Measurements from ENCODE around the gene PADI2. TPM values are rescaled to one million over a fixed set of nuclear protein-coding genes. Genes with fewer than 3 reads are reported as not detected.

PADI2 gene
- total and polyA plus RNA-seq, 9 of the 15 experiments (the other 6 are each of a cell fraction or from before 2014, with no cell fraction given), result 0.01 to 0.11 (median 0.01) TPM; not detected in 5

DNA sequence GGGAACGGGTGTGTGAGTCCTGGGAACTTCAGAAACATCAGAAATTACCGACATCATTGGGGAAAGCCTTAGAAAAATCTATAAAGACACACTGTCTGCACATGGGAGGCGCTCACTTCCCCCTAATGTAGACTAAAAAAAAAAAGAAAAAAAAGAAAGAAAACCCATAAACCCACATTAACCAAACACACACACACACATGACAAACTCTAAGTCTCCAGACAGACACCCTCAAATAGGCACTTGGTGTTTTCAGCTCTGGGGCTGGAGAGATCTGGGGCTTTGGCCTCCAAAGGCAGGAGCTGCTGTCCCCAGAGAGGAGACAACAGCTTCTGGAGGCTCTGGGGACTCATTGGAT lies 52.2 kb downstream of the PADI2 start:
- Histone ChIP-seq H3K9me3 (replicated peaks; ENCODE audit: control insufficient read depth, insufficient read depth, low read depth, low read length) (no peaks in the 10 kb centered on the region; the same call in 1 of the 2 replicates), H3K9ac (ENCODE audit: insufficient read depth in 1 of 2, low read depth in 2 of 2, low read length in 2 of 2) (no peak overlapping the region), H3K27ac (ENCODE audit: extremely low read depth, low read depth, low read length) (no peak overlapping the region), H3K4me1 (replicated peaks in 1 of 2; ENCODE audit: control insufficient read depth in 2 of 2, insufficient read depth in 2 of 2, low read length in 2 of 2) (no peaks in the 10 kb centered on the region; a peak in 1 of 5 replicates), H3K79me2 (ENCODE audit: control insufficient read depth, insufficient read depth, low read length) (no peaks in the 10 kb centered on the region), H3K4me2 (ENCODE audit: insufficient read depth, low read length) (no peak overlapping the region), H2AFZ (ENCODE audit: low read depth, low read length) (no peak overlapping the region), H4K20me1 (replicated peaks; ENCODE audit: control insufficient read depth, insufficient read depth, low read length) (no peaks in the 10 kb centered on the region; the same call in 1 of the 2 replicates), H3K27me3 (ENCODE audit: control insufficient read depth in 2 of 2, insufficient read depth in 2 of 2, low read length in 2 of 2) (peaks cover 32 to 65% of the 10 kb centered on the region in 2 experiments), H3K4me3 (no peak overlapping the region), H3K36me3 (ENCODE audit: control insufficient read depth, insufficient read depth, low read length) (no peaks in the 10 kb centered on the region), H3K9me1 (ENCODE audit: control insufficient read depth, insufficient read depth, low read length) (no peaks in the 10 kb centered on the region)
- BruUV-seq (replicated peaks), result no TSS peak
- WGBS (ENCODE audit: insufficient coverage, low coverage, missing lambda C conversion rate), result 3% methylated on average over 3 of the region's 3 CpGs
- TF ChIP-seq CREBBP (IDR thresholded peaks at IDR 0.05; ENCODE audit: low read depth, low read length) (no peak), CEBPB (tag; IDR thresholded peaks at IDR 0.05) (no peak), ELF1 (tag; IDR thresholded peaks at IDR 0.05) (no peak), HDGF (IDR thresholded peaks at IDR 0.05) (no peak), HDAC2 (IDR thresholded peaks at IDR 0.05) (no peak), ZNF165 (CRISPR knock-in tag; IDR thresholded peaks at IDR 0.05; ENCODE audit: borderline replicate concordance) (no peak), SRF (CRISPR knock-in tag; IDR thresholded peaks at IDR 0.05) (no peak), HMG20B (CRISPR knock-in tag; IDR thresholded peaks at IDR 0.05) (no peak), ILK (tag; IDR thresholded peaks at IDR 0.05; ENCODE audit: borderline replicate concordance, low read depth) (no peak), PHB2 (IDR thresholded peaks at IDR 0.05; ENCODE audit: low read depth) (no peak)
- TF ChIP-seq, protein P1, sequence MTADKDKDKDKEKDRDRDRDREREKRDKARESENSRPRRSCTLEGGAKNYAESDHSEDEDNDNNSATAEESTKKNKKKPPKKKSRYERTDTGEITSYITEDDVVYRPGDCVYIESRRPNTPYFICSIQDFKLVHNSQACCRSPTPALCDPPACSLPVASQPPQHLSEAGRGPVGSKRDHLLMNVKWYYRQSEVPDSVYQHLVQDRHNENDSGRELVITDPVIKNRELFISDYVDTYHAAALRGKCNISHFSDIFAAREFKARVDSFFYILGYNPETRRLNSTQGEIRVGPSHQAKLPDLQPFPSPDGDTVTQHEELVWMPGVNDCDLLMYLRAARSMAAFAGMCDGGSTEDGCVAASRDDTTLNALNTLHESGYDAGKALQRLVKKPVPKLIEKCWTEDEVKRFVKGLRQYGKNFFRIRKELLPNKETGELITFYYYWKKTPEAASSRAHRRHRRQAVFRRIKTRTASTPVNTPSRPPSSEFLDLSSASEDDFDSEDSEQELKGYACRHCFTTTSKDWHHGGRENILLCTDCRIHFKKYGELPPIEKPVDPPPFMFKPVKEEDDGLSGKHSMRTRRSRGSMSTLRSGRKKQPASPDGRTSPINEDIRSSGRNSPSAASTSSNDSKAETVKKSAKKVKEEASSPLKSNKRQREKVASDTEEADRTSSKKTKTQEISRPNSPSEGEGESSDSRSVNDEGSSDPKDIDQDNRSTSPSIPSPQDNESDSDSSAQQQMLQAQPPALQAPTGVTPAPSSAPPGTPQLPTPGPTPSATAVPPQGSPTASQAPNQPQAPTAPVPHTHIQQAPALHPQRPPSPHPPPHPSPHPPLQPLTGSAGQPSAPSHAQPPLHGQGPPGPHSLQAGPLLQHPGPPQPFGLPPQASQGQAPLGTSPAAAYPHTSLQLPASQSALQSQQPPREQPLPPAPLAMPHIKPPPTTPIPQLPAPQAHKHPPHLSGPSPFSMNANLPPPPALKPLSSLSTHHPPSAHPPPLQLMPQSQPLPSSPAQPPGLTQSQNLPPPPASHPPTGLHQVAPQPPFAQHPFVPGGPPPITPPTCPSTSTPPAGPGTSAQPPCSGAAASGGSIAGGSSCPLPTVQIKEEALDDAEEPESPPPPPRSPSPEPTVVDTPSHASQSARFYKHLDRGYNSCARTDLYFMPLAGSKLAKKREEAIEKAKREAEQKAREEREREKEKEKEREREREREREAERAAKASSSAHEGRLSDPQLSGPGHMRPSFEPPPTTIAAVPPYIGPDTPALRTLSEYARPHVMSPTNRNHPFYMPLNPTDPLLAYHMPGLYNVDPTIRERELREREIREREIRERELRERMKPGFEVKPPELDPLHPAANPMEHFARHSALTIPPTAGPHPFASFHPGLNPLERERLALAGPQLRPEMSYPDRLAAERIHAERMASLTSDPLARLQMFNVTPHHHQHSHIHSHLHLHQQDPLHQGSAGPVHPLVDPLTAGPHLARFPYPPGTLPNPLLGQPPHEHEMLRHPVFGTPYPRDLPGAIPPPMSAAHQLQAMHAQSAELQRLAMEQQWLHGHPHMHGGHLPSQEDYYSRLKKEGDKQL (CRISPR knock-in tag; IDR thresholded peaks at IDR 0.05; ENCODE audit: borderline replicate concordance), result no peak
- no peak for DNase-seq (ENCODE audit: extremely low read depth in 1 of 4, low spot score in 3 of 4)
- intact Hi-C loops (cut with micrococcal nuclease), result no loop called here
- ATAC-seq, result no peak
- in situ Hi-C loops (cut with MboI), result no loop called here
- ChIA-PET POLR2A (no interaction called here), CTCF (ENCODE audit: low intra/inter-chr PET ratio) (no interaction called here)
- no peak for FAIRE-seq
